K562 (cell line): ENCODE results near the gene XIRP1. TPM values are rescaled to one million over a fixed set of nuclear protein-coding genes. Genes with fewer than 3 reads are reported as not detected.

Experiments used
- ATAC-seq: fragments of 200-7000 bp; cut with Tn5 transposase; 3 replicates; pipeline ENCODE4 v1.9.1; 2020; ENCODE audit warnings: moderate library complexity
- BruUV-seq: library from RNA; stranded (reverse); fragments of 400-500 nt; replicated peaks from 2 replicates; lab custom pipeline; 2021; lab: Mats Ljungman, UMichigan
- CTCF ChIA-PET: fragments of 300-600 bp; formaldehyde crosslinking; extraction: SDS; loops from one replicate; lab custom pipeline; 2021; ENCODE audit warnings: low intra/inter-chr PET ratio; lab: Yijun Ruan, JAX
- POLR2A ChIA-PET: fragments of 300-600, 350-650 bp; sonication (Branson Sonifier 250); formaldehyde crosslinking; extraction: SDS; loops from one replicate; lab custom pipeline; 2021; ENCODE audit warnings: antibody characterized with exemption, inconsistent platforms; lab: Yijun Ruan, JAX
- DNase-seq, 4 experiments: peaks; one replicate each; pipeline versions ENCODE4 v3.0.0 to v3.0.0-alpha.2; 2011 to 2018; ENCODE audit warnings: low spot score in 3 of 4, mixed read lengths in 3 of 4; ENCODE audit errors: extremely low read depth in 1 of 4
- FAIRE-seq: peaks from 2 replicates; lab custom pipeline; 2011; peaks lifted over from hg19 to GRCh38; lab: Jason Lieb, UNC
- H2AFZ ChIP-seq: 2 replicates; pipeline ENCODE4 v1.6.0; 2011; ENCODE audit warnings: low read depth, low read length, control low read depth, inconsistent platforms
- H3K27ac ChIP-seq: fragments of 200-600 bp; 3 replicates; pipeline ENCODE4 v1.8.0; 2011; ENCODE audit warnings: low read depth, mild to moderate bottlenecking, control low read depth, inconsistent platforms, low read length, moderate library complexity, mixed read lengths; ENCODE audit errors: extremely low read depth
- H3K27me3 ChIP-seq, 2 experiments: fragments of 300-600 bp in 1 of 2; 2 replicates in 1 of 2; 3 replicates in 1 of 2; pipeline versions ENCODE4 v1.6.0 to v1.8.0; 2011; ENCODE audit warnings: inconsistent platforms in 2 of 2, low read length in 2 of 2, mild to moderate bottlenecking in 1 of 2, mixed read lengths in 1 of 2, moderate library complexity in 1 of 2; ENCODE audit not compliant: control insufficient read depth in 2 of 2, insufficient read depth in 2 of 2
- H3K36me3 ChIP-seq: fragments of 300-600 bp; 3 replicates; pipeline ENCODE4 v1.8.0; 2011; ENCODE audit warnings: mild to moderate bottlenecking, low read length, inconsistent platforms; ENCODE audit not compliant: control insufficient read depth, insufficient read depth
- H3K4me1 ChIP-seq, 2 experiments: fragments of 200-600 bp in 1 of 2; replicated peaks in 1 of 2; 2 replicates in 1 of 2; 3 replicates in 1 of 2; pipeline versions ENCODE4 v1.5.1 to v1.8.0; 2011; ENCODE audit warnings: inconsistent platforms in 2 of 2, low read length in 2 of 2, mild to moderate bottlenecking in 1 of 2, mixed read lengths in 1 of 2, moderate library complexity in 1 of 2; ENCODE audit not compliant: control insufficient read depth in 2 of 2, insufficient read depth in 2 of 2
- H3K4me2 ChIP-seq: 2 replicates; pipeline ENCODE4 v1.6.1; 2011; ENCODE audit warnings: low read length, control low read depth, inconsistent platforms, mixed read lengths; ENCODE audit not compliant: insufficient read depth
- H3K4me3 ChIP-seq: fragments of 200-600 bp; sonication (generic), shearing (Covaris generic); 2 replicates; pipeline ENCODE4 v1.5.1; 2016; ENCODE audit warnings: control low read depth, inconsistent platforms
- H3K79me2 ChIP-seq: fragments of 200-600 bp; 3 replicates; pipeline ENCODE4 v1.8.0; 2011; ENCODE audit warnings: low read length, inconsistent platforms; ENCODE audit not compliant: control insufficient read depth, insufficient read depth
- H3K9ac ChIP-seq, 2 experiments: 2 replicates each; pipeline versions ENCODE4 v1.6.0 to v1.6.1; 2011; ENCODE audit warnings: low read depth in 2 of 2, low read length in 2 of 2, control low read depth in 1 of 2, inconsistent platforms in 1 of 2, mild to moderate bottlenecking in 1 of 2, mixed read lengths in 1 of 2; ENCODE audit not compliant: insufficient read depth in 1 of 2
- H3K9me1 ChIP-seq: one replicate; pipeline ENCODE4 v1.6.0; 2011; ENCODE audit warnings: inconsistent platforms, mild to moderate bottlenecking, low read length, moderate library complexity; ENCODE audit not compliant: control insufficient read depth, insufficient read depth
- H3K9me3 ChIP-seq: replicated peaks from 2 replicates; pipeline ENCODE4 v1.5.1; 2011; ENCODE audit warnings: low read depth, low read length, inconsistent platforms; ENCODE audit not compliant: control insufficient read depth, insufficient read depth
- H4K20me1 ChIP-seq: replicated peaks from 2 replicates; pipeline ENCODE4 v1.6.1; 2011; ENCODE audit warnings: low read length, inconsistent platforms, mixed read lengths; ENCODE audit not compliant: control insufficient read depth, insufficient read depth
- ARHGAP35 ChIP-seq: fragments of 450-650 bp; IDR thresholded peaks from 2 replicates; pipeline ENCODE4 v1.6.1; 2018; ENCODE audit not compliant: partially characterized antibody
- CREB3 ChIP-seq: fragments of 450-650 bp; conservative IDR thresholded peaks from 2 replicates; pipeline ENCODE4 v1.6.1; 2016; ENCODE audit warnings: missing genetic modification characterization, low read depth, mild to moderate bottlenecking, missing compliant biosample characterization, moderate library complexity
- E2F5 ChIP-seq: sonication (generic); formaldehyde crosslinking; IDR thresholded peaks from 2 replicates; pipeline ENCODE4 v1.8.0; 2022; ENCODE audit warnings: mild to moderate bottlenecking, missing genetic modification reagents
- E4F1 ChIP-seq: fragments of 250-450 bp; sonication (Bioruptor Pico); IDR thresholded peaks from 2 replicates; pipeline ENCODE4 v1.5.0; 2021; ENCODE audit warnings: mild to moderate bottlenecking, borderline replicate concordance
- HDAC1 ChIP-seq, 2 experiments: fragments of 450-650 bp; IDR thresholded peaks; 2 replicates each; pipeline ENCODE4 v1.6.1; 2016 to 2017; ENCODE audit warnings: inconsistent platforms in 1 of 2, mild to moderate bottlenecking in 1 of 2, moderate library complexity in 1 of 2
- KLF1 ChIP-seq: fragments of 450-650 bp; IDR thresholded peaks from 2 replicates; pipeline ENCODE4 v1.6.1; 2016; ENCODE audit warnings: missing genetic modification characterization, missing compliant biosample characterization
- ZKSCAN1 ChIP-seq: fragments of 150-350 bp; IDR thresholded peaks from 2 replicates; pipeline ENCODE4 v1.6.1; 2016; ENCODE audit warnings: low read depth, low read length
- ZNF589 ChIP-seq: fragments of 200-800 bp; sonication (Bioruptor generic); IDR thresholded peaks from 2 replicates; pipeline ENCODE4 v1.6.1; 2016; ENCODE audit warnings: low read depth, missing genetic modification characterization, missing compliant biosample characterization
- WGBS: fragments of 100-300 bp; shearing (Covaris generic); methylation state at CpG from one replicate; pipeline ENCODE4 v1.1.6; 2016; ENCODE audit warnings: low coverage, mixed read lengths; ENCODE audit not compliant: insufficient coverage; ENCODE audit errors: missing lambda C conversion rate; 5-methylcytosine and 5-hydroxymethylcytosine counted together
- in situ Hi-C: fragments of 300-500 bp; cut with MboI; formaldehyde crosslinking; loops from 4 replicates; pipeline ENCODE4 v1.15.0; 2018; ENCODE audit warnings: inconsistent platforms, mixed read lengths
- intact Hi-C: fragments of 100-400 bp; cut with micrococcal nuclease; formaldehyde crosslinking; loops from 2 replicates; pipeline ENCODE4 v1.14.2; 2022
- polyA plus RNA-seq, 8 experiments: library from polyadenylated mRNA; depleted of rRNA in 4 of 8; stranded (reverse) in 5 of 8; unstranded in 3 of 8; fragments of >200 nt; fragmentation: Nextera tagmentation in 2 of 8; fragmentation: Illumina TruSeq in 1 of 8; extraction: Ambion mirVana in 2 of 8; extraction: Trizol in 1 of 8; gene quantifications; 2 replicates each; pipeline versions ENCODE4 v1.2.1 to v1.2.3, GENCODE V29; 2011 to 2014; ENCODE audit warnings: inconsistent platforms in 1 of 8, missing spikeins in 1 of 8
- total RNA-seq, 7 experiments: library from RNA; depleted of rRNA in 6 of 7; stranded (reverse); fragments of >200 nt in 6 of 7; fragmentation: Illumina TruSeq in 2 of 7; extraction: Trizol in 2 of 7; gene quantifications; 2 replicates each; pipeline versions ENCODE4 v1.2.1 to v1.2.3, GENCODE V29; 2011 to 2021; ENCODE audit warnings: low replicate concordance in 1 of 7

XIRP1 gene
- total and polyA plus RNA-seq, 9 of the 15 experiments (the other 6 are each of a cell fraction or from before 2014, with no cell fraction given), result 0.03 to 0.27 (median 0.08) TPM; not detected in 3

- Histone ChIP-seq H3K4me2 (no peak overlapping the region), H3K9me1 (no peaks in the 10 kb centered on the region), H2AFZ (no peak overlapping the region), H3K27ac (no peak overlapping the region), H3K9me3 (no peaks in the 10 kb centered on the region), H3K4me3 (no peak overlapping the region), H3K9ac (no peak overlapping the region), H3K36me3 (no peaks in the 10 kb centered on the region), H3K4me1 (peaks cover 1 to 25% of the 10 kb centered on the region in 2 experiments; a peak in 4 of 5 replicates), H3K27me3 (no peaks in the 10 kb centered on the region), H4K20me1 (no peaks in the 10 kb centered on the region), H3K79me2 (no peaks in the 10 kb centered on the region)
- ATAC-seq (no peak), DNase-seq (no peak), FAIRE-seq (no peak)
- ChIA-PET CTCF (no interaction called here), POLR2A (interaction anchor here (0.7 to 2.8 kb wide), 3 partner anchors 8 to 107 kb away, joined by 3 to 14 read pairs (median 10); no protein-coding TSS in a partner anchor)
- intact Hi-C loops, result no loop called here
- BruUV-seq, result no TSS peak
- in situ Hi-C loops, result no loop called here
- WGBS, result 0% methylated on average over 1 of the region's 1 CpG
- TF ChIP-seq CREB3 (tag) (no peak), HDAC1 (IDR thresholded peaks at IDR 0.05) (no peak), ZNF589 (no peak), E2F5 (no peak), E4F1 (CRISPR knock-in tag) (no peak), ZKSCAN1 (no peak), ARHGAP35 (no peak), KLF1 (no peak)
These were observed 22.7 kb downstream of the XIRP1 start for GRCh38 chr3:39169712-39170111.
